ENCODE measurements around the gene FAM221A.
"Not testable (repeated sequence)": the region's sequence is repeated elsewhere in the genome, so short reads cannot be mapped to it uniquely, and the experiment has no call there.

Gene FAM221A

GRCh38 chr7:23679898-23680413 is at the start of gene FAM221A:
Gene FAM221A, plus strand, starts transcription at chr7:23680199. Its CDS starts 20 bp downstream, at chr7:23680219.
- peak; percentile 62 to 76 for DNase-seq (ENCODE audit: low read depth in 1 of 2, low spot score in 1 of 2)

- DNase-seq (ENCODE audit: low read depth in 1 of 2, low spot score in 1 of 2), result no peak
Observed at GRCh38 chr7:23633417-23633816, 46.6 kb upstream of the FAM221A start.

GRCh38 chr7:23645822-23646221 is 34.2 kb upstream of the FAM221A start:
- DNase-seq (ENCODE audit: low read depth in 1 of 2, low spot score in 1 of 2), result no peak

- no peak for DNase-seq (ENCODE audit: low read depth in 1 of 2, low spot score in 1 of 2)
Observed at GRCh38 chr7:23653942-23654341, 26.1 kb upstream of the FAM221A start.

GRCh38 chr7:23654508-23654907 is 25.5 kb upstream of the FAM221A start:
- DNase-seq (ENCODE audit: low read depth in 1 of 2, low spot score in 1 of 2), result no peak

GRCh38 chr7:23655433-23655832 is 24.6 kb upstream of the FAM221A start:
- no peak for DNase-seq (ENCODE audit: low read depth in 1 of 2, low spot score in 1 of 2)

GRCh38 chr7:23658831-23659427 is 21.1 kb upstream of the FAM221A start:
- DNase-seq (ENCODE audit: low read depth in 1 of 2, low spot score in 1 of 2), result no peak

- DNase-seq (ENCODE audit: low read depth in 1 of 2, low spot score in 1 of 2), result no peak
Observed at GRCh38 chr7:23661385-23661784, 18.6 kb upstream of the FAM221A start.

GRCh38 chr7:23662124-23662983 is 17.6 kb upstream of the FAM221A start:
- no peak for DNase-seq (ENCODE audit: low read depth in 1 of 2, low spot score in 1 of 2)

- DNase-seq (ENCODE audit: low read depth in 1 of 2, low spot score in 1 of 2), result no peak
Observed at GRCh38 chr7:23662984-23663313, 17.1 kb upstream of the FAM221A start.

GRCh38 chr7:23664122-23664521 is 15.9 kb upstream of the FAM221A start:
- no peak for DNase-seq (ENCODE audit: low read depth in 1 of 2, low spot score in 1 of 2)

GRCh38 chr7:23672033-23672432 is 8.0 kb upstream of the FAM221A start:
- DNase-seq (ENCODE audit: low read depth in 1 of 2, low spot score in 1 of 2), result no peak

- DNase-seq (ENCODE audit: low read depth in 1 of 2, low spot score in 1 of 2), result peak in 1 of 2 donors; percentile 25
Observed at GRCh38 chr7:23680414-23681405, 711 bp downstream of the FAM221A start.

GRCh38 chr7:23684041-23684440 is 4.0 kb downstream of the FAM221A start:
- not testable (repeated sequence) for DNase-seq (ENCODE audit: low read depth in 1 of 2, low spot score in 1 of 2)

GRCh38 chr7:23685731-23686130 is 5.7 kb downstream of the FAM221A start:
- DNase-seq (ENCODE audit: low read depth in 1 of 2, low spot score in 1 of 2), result no peak

GRCh38 chr7:23687011-23687410 is 7.0 kb downstream of the FAM221A start:
- DNase-seq (ENCODE audit: low read depth in 1 of 2, low spot score in 1 of 2), result no peak

GRCh38 chr7:23689165-23689564 is 9.2 kb downstream of the FAM221A start:
- no peak for DNase-seq (ENCODE audit: low read depth in 1 of 2, low spot score in 1 of 2)

GRCh38 chr7:23691320-23691719 is 11.3 kb downstream of the FAM221A start:
- no peak for DNase-seq (ENCODE audit: low read depth in 1 of 2, low spot score in 1 of 2)

GRCh38 chr7:23693224-23693623 is 13.2 kb downstream of the FAM221A start:
- DNase-seq (ENCODE audit: low read depth in 1 of 2, low spot score in 1 of 2), result no peak

- DNase-seq (ENCODE audit: low read depth in 1 of 2, low spot score in 1 of 2), result peak; percentile 13 to 29
Observed at GRCh38 chr7:23696916-23697441, 17.0 kb downstream of the FAM221A start.

- DNase-seq (ENCODE audit: low read depth in 1 of 2, low spot score in 1 of 2), result no peak
Observed at GRCh38 chr7:23698822-23699221, 18.8 kb downstream of the FAM221A start.

Data from activated CD4-positive, alpha-beta T cell treated with anti-CD3 and anti-CD28 coated beads, Interleukin-2, amount 50 U/mL, for 24 hours (primary cell).